ENCODE data around the gene CPSF3.

DNA sequence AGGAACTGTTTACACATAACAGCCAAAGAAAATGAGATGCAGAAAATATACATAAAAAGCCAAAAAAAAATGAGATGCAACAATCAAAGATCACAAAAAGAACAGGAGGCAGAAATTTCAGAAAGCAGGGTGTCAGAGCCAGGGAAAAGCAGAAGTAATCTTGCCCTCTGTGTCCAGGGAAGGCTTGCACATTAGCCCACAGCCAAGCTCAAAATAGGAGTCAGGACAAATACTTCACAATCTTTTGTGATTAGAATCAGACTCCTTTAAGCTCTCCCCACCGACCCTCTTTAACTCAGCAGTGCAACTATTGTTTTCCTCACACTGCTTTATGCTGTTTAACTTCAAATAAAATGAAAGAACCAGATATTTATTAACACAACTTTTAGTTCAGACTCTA, 85.5 kb downstream of the CPSF3 start:
- TF ChIP-seq, protein P1, sequence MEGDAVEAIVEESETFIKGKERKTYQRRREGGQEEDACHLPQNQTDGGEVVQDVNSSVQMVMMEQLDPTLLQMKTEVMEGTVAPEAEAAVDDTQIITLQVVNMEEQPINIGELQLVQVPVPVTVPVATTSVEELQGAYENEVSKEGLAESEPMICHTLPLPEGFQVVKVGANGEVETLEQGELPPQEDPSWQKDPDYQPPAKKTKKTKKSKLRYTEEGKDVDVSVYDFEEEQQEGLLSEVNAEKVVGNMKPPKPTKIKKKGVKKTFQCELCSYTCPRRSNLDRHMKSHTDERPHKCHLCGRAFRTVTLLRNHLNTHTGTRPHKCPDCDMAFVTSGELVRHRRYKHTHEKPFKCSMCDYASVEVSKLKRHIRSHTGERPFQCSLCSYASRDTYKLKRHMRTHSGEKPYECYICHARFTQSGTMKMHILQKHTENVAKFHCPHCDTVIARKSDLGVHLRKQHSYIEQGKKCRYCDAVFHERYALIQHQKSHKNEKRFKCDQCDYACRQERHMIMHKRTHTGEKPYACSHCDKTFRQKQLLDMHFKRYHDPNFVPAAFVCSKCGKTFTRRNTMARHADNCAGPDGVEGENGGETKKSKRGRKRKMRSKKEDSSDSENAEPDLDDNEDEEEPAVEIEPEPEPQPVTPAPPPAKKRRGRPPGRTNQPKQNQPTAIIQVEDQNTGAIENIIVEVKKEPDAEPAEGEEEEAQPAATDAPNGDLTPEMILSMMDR (IDR thresholded peaks at IDR 0.05; ENCODE audit: borderline replicate concordance, extremely low read depth, low read length, poor library complexity, severe bottlenecking) = no peak
- no peak for TF ChIP-seq EZH2 (IDR thresholded peaks at IDR 0.05; ENCODE audit: borderline replicate concordance, low read depth, low read length, severe bottlenecking)
